Measurements from ENCODE around the gene TOMM70. TPM values are rescaled to one million over a fixed set of nuclear protein-coding genes. Genes with fewer than 3 reads are reported as not detected.

TOMM70 gene
- total RNA-seq, 1 donor from 2014 or later, result 33.9 TPM

DNA sequence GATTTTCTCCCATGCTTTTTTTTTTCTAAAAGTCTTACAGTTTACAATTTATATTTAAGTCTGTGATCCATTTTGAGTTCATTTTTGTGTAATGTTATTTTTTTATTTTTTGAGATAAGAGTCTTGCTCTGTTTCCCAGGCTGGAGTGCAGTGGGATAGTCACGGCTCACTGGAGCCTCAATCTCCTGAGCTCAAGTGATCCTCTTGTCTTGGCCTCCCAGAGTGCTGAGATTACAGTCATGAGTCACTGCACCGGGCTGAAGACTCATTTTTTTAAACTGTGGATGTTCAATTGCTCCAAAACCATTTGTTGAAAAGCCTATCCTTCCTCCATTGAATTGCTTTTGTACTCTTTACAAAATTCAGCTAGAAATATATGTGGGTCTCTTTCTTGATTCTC is 20.0 kb upstream of the TOMM70 start:
- Mint-ChIP-seq H3K9me3 (ENCODE audit: low read depth) (no peaks in the 10 kb centered on the region), H3K27ac (ENCODE audit: unreplicated experiment) (no peak overlapping the region), H3K4me3 (ENCODE audit: unreplicated experiment) (no peak overlapping the region), H3K27me3 (ENCODE audit: low read depth) (no peaks in the 10 kb centered on the region), H3K36me3 (ENCODE audit: low read depth) (peaks cover 1% of the 10 kb centered on the region), H3K4me1 (ENCODE audit: low read depth) (no peaks in the 10 kb centered on the region)
- DNase-seq (ENCODE audit: low spot score), result no peak
- TF ChIP-seq, protein P1, sequence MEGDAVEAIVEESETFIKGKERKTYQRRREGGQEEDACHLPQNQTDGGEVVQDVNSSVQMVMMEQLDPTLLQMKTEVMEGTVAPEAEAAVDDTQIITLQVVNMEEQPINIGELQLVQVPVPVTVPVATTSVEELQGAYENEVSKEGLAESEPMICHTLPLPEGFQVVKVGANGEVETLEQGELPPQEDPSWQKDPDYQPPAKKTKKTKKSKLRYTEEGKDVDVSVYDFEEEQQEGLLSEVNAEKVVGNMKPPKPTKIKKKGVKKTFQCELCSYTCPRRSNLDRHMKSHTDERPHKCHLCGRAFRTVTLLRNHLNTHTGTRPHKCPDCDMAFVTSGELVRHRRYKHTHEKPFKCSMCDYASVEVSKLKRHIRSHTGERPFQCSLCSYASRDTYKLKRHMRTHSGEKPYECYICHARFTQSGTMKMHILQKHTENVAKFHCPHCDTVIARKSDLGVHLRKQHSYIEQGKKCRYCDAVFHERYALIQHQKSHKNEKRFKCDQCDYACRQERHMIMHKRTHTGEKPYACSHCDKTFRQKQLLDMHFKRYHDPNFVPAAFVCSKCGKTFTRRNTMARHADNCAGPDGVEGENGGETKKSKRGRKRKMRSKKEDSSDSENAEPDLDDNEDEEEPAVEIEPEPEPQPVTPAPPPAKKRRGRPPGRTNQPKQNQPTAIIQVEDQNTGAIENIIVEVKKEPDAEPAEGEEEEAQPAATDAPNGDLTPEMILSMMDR (IDR thresholded peaks at IDR 0.05), result no peak

DNA sequence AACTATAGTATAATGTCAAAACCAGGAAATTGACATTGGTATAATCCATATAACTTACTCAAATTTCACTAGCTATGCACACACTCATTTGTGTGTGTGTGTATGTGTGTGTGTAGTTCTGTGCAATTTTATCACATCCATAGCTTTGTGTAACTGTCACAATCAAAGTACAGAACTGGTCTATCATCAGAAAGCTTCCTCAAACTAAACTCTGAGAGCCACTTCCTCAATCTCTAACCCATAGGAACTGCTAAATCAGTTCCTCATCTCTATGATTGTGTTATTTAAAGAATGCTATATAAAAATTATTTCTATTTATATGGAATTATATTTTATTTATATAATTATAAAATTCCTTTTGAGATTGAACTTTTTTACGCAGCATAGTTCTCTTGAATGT is 18.5 kb upstream of the TOMM70 start:
- TF ChIP-seq, protein P1 (IDR thresholded peaks at IDR 0.05), result no peak
- no peaks in the 10 kb centered on the region for H3K27me3 Mint-ChIP-seq (ENCODE audit: low read depth)
- H3K4me3 Mint-ChIP-seq (ENCODE audit: unreplicated experiment), result no peak overlapping the region
- no peaks in the 10 kb centered on the region for H3K4me1 Mint-ChIP-seq (ENCODE audit: low read depth)
- H3K27ac Mint-ChIP-seq (ENCODE audit: unreplicated experiment), result no peak overlapping the region
- no peaks in the 10 kb centered on the region for H3K9me3 Mint-ChIP-seq (ENCODE audit: low read depth)
- H3K36me3 Mint-ChIP-seq (ENCODE audit: low read depth), result peaks cover 1% of the 10 kb centered on the region
- DNase-seq (ENCODE audit: low spot score), result no peak

DNA sequence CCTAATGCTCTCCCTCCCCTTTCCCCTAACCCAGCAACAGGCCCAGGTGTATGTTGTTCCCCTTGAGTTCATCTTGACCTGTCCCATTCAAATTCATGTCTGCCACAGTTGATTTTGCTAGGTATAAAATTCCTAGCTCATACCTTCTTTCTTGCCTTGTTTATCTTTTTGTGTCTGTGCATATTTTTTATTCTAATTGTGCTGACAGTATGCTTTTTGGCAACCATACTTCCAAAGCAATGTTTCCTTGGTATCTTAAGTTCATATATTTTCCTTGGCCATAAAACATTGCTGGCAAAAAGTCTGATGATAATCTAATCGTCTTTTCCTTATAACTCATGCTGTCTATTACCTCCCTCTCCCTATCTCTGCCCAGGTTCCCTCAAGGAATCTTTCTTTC is 16.0 kb upstream of the TOMM70 start:
- Mint-ChIP-seq H3K27ac (ENCODE audit: unreplicated experiment) (no peak overlapping the region), H3K27me3 (ENCODE audit: low read depth) (no peaks in the 10 kb centered on the region), H3K4me3 (ENCODE audit: unreplicated experiment) (no peak overlapping the region), H3K4me1 (ENCODE audit: low read depth) (no peaks in the 10 kb centered on the region), H3K9me3 (ENCODE audit: low read depth) (no peaks in the 10 kb centered on the region), H3K36me3 (ENCODE audit: low read depth) (peaks cover 1% of the 10 kb centered on the region)
- DNase-seq (ENCODE audit: low spot score), result no peak
- TF ChIP-seq, protein P1 (IDR thresholded peaks at IDR 0.05), result no peak

DNA sequence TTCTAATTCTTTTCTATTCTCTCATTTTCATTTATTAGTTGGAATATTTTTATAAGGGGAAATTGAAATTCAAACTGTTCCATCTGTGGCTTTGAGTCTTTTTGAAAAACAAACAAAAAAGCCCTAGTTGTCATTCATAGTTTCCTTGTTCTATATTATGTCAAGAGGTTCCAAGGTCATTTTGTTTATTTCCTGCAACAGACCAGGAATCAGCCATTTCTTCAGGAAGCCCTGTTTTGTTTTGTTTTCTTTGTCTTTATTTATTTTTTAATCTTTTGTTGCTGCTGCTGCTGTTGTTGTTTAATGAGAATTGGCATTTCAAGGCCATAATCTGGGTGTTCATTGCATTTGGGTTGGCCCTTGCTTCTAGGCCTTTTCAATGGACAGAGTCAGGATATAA is 15.3 kb upstream of the TOMM70 start:
- TF ChIP-seq, protein P1 (IDR thresholded peaks at IDR 0.05), result no peak
- Mint-ChIP-seq H3K9me3 (ENCODE audit: low read depth) (peaks cover 2% of the 10 kb centered on the region), H3K36me3 (ENCODE audit: low read depth) (peaks cover 2% of the 10 kb centered on the region), H3K27me3 (ENCODE audit: low read depth) (no peaks in the 10 kb centered on the region), H3K4me1 (ENCODE audit: low read depth) (no peaks in the 10 kb centered on the region), H3K4me3 (ENCODE audit: unreplicated experiment) (no peak overlapping the region), H3K27ac (ENCODE audit: unreplicated experiment) (no peak overlapping the region)
- DNase-seq (ENCODE audit: low spot score), result no peak

DNA sequence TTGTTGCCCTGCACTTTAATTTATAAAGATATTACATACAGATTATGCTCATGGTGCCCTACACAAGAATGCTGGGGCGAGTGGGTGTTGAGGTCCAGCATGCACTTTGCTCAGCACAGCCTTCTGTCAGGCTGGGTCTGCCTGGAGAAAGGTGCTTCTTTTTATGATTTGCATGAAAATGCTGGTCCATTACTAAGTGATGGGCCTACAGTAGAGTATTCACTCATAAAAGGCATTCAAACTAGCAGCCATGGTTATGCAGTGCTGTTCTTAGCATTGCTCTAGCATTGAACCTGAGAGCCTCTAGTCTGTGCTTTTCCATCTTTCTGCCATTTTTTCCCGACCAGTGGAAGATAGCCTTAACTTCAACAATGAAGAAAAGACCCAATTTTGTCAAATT is 12.7 kb upstream of the TOMM70 start:
- H3K9me3 Mint-ChIP-seq (ENCODE audit: low read depth), result peaks cover 6% of the 10 kb centered on the region
- H3K36me3 Mint-ChIP-seq (ENCODE audit: low read depth), result peaks cover 4% of the 10 kb centered on the region
- no peak overlapping the region for H3K27ac Mint-ChIP-seq (ENCODE audit: unreplicated experiment)
- TF ChIP-seq, protein P1 (IDR thresholded peaks at IDR 0.05), result no peak
- no peak overlapping the region for H3K4me3 Mint-ChIP-seq (ENCODE audit: unreplicated experiment)
- H3K4me1 Mint-ChIP-seq (ENCODE audit: low read depth), result no peaks in the 10 kb centered on the region
- no peaks in the 10 kb centered on the region for H3K27me3 Mint-ChIP-seq (ENCODE audit: low read depth)
- no peak for DNase-seq (ENCODE audit: low spot score)
